WTC11 (cell line): Measurements from ENCODE around the gene CYP27A1. TPM values are rescaled to one million over a fixed set of nuclear protein-coding genes. Genes with fewer than 3 reads are reported as not detected.

ENCODE experiments used
- ATAC-seq: fragments of 200-7000 bp; cut with Tn5 transposase; 2 replicates; pipeline ENCODE4 v1.10.0; 2021; ENCODE audit warnings: mild to moderate bottlenecking, moderate library complexity
- CTCF ChIA-PET: fragments of 300-600 bp; sonication (Branson Sonifier 250); formaldehyde crosslinking; loops from one replicate; lab custom pipeline; 2021; ENCODE audit warnings: antibody characterized with exemption; lab: Charles Lee
- POLR2A ChIA-PET: fragments of 350-600 bp; sonication (Branson Sonifier 250); formaldehyde crosslinking; loops from one replicate; lab custom pipeline; 2021; ENCODE audit warnings: antibody characterized with exemption; lab: Charles Lee
- DNase-seq: peaks from one replicate; pipeline ENCODE4 v3.0.0; 2021; ENCODE audit warnings: low spot score
- H3K27ac Mint-ChIP-seq: 2 replicates; pipeline ENCODE4 v1.8.0; 2021; ENCODE audit warnings: mixed read lengths
- H3K27me3 Mint-ChIP-seq: 2 replicates; pipeline ENCODE4 v1.8.0; 2021; ENCODE audit warnings: low read depth, mild to moderate bottlenecking, moderate library complexity, mixed read lengths
- H3K36me3 Mint-ChIP-seq: 2 replicates; pipeline ENCODE4 v1.8.0; 2021; ENCODE audit warnings: mixed read lengths
- H3K4me1 Mint-ChIP-seq: 2 replicates; pipeline ENCODE4 v1.8.0; 2022; ENCODE audit warnings: mixed read lengths
- H3K4me3 Mint-ChIP-seq: 2 replicates; pipeline ENCODE4 v1.8.0; 2021; ENCODE audit warnings: mild to moderate bottlenecking, moderate library complexity, mixed read lengths
- H3K9me3 Mint-ChIP-seq: 2 replicates; pipeline ENCODE4 v1.8.0; 2021; ENCODE audit warnings: mixed read lengths
- AR ChIP-seq: fragments of 250-450 bp; sonication (Bioruptor Pico); IDR thresholded peaks from 2 replicates; pipeline ENCODE4 v1.9.0; 2021; ENCODE audit warnings: mild to moderate bottlenecking
- ATF2 ChIP-seq: sonication (generic); formaldehyde crosslinking; IDR thresholded peaks from 2 replicates; pipeline ENCODE4 v1.8.1; 2022; ENCODE audit warnings: low read depth, missing genetic modification reagents, borderline replicate concordance
- ATF3 ChIP-seq: sonication (generic); formaldehyde crosslinking; conservative IDR thresholded peaks from 2 replicates; pipeline ENCODE4 v1.8.1; 2022; ENCODE audit warnings: mild to moderate bottlenecking, missing genetic modification reagents
- CBFB ChIP-seq: sonication (generic); formaldehyde crosslinking; IDR thresholded peaks from 2 replicates; pipeline ENCODE4 v1.8.1; 2022; ENCODE audit warnings: mild to moderate bottlenecking, low read depth, missing genetic modification reagents
- EMX1 ChIP-seq: fragments of 250-450 bp; sonication (Bioruptor Pico); IDR thresholded peaks from 2 replicates; pipeline ENCODE4 v1.8.0; 2021; ENCODE audit warnings: mild to moderate bottlenecking
- ETV6 ChIP-seq: sonication (generic); formaldehyde crosslinking; IDR thresholded peaks from 2 replicates; pipeline ENCODE4 v1.8.1; 2022; ENCODE audit warnings: mild to moderate bottlenecking, missing genetic modification reagents
- FOXJ3 ChIP-seq: sonication (generic); formaldehyde crosslinking; IDR thresholded peaks from 2 replicates; pipeline ENCODE4 v1.9.0; 2021; ENCODE audit warnings: missing genetic modification reagents, mild to moderate bottlenecking, borderline replicate concordance
- IRF2 ChIP-seq: sonication (generic); formaldehyde crosslinking; IDR thresholded peaks from 2 replicates; pipeline ENCODE4 v1.8.0; 2022; ENCODE audit warnings: low read depth, missing genetic modification reagents, borderline replicate concordance
- JAZF1 ChIP-seq: fragments of 250-450 bp; sonication (Bioruptor Pico); IDR thresholded peaks from 2 replicates; pipeline ENCODE4 v1.9.0; 2021; ENCODE audit warnings: moderate library complexity, mild to moderate bottlenecking, inconsistent platforms
- JUN ChIP-seq: sonication (generic); formaldehyde crosslinking; IDR thresholded peaks from 2 replicates; pipeline ENCODE4 v1.8.0; 2023; ENCODE audit warnings: mild to moderate bottlenecking, missing genetic modification reagents
- MXD4 ChIP-seq: fragments of 250-450 bp; sonication (Bioruptor Pico); IDR thresholded peaks from 2 replicates; pipeline ENCODE4 v1.8.0; 2021; ENCODE audit warnings: mild to moderate bottlenecking, moderate library complexity, borderline replicate concordance
- NFE2L1 ChIP-seq: sonication (generic); formaldehyde crosslinking; IDR thresholded peaks from 2 replicates; pipeline ENCODE4 v1.8.1; 2023; ENCODE audit warnings: missing genetic modification reagents
- NR3C1 ChIP-seq: sonication (generic); formaldehyde crosslinking; conservative IDR thresholded peaks from 2 replicates; pipeline ENCODE4 v1.8.1; 2023; ENCODE audit warnings: low read depth, mild to moderate bottlenecking, missing genetic modification reagents
- OVOL2 ChIP-seq: fragments of 250-450 bp; sonication (Bioruptor Pico); IDR thresholded peaks from 2 replicates; pipeline ENCODE4 v1.9.0; 2021; ENCODE audit warnings: mild to moderate bottlenecking, borderline replicate concordance
- RORB ChIP-seq: fragments of 250-450 bp; sonication (Bioruptor Pico); IDR thresholded peaks from 2 replicates; pipeline ENCODE4 v1.9.0; 2021; ENCODE audit warnings: mild to moderate bottlenecking
- SMAD3 ChIP-seq: sonication (generic); formaldehyde crosslinking; IDR thresholded peaks from 2 replicates; pipeline ENCODE4 v1.8.0; 2022; ENCODE audit warnings: missing genetic modification reagents, mild to moderate bottlenecking, borderline replicate concordance
- SP1 ChIP-seq: sonication (generic); formaldehyde crosslinking; conservative IDR thresholded peaks from 2 replicates; pipeline ENCODE4 v1.8.1; 2022; ENCODE audit warnings: missing genetic modification reagents
- STAT6 ChIP-seq: sonication (generic); formaldehyde crosslinking; conservative IDR thresholded peaks from 2 replicates; pipeline ENCODE4 v1.8.1; 2023; ENCODE audit warnings: mild to moderate bottlenecking, low read depth, missing genetic modification reagents, moderate library complexity
- ZMAT4 ChIP-seq: fragments of 250-450 bp; sonication (Bioruptor Pico); IDR thresholded peaks from 2 replicates; pipeline ENCODE4 v1.9.0; 2021; ENCODE audit warnings: mild to moderate bottlenecking
- ZNF121 ChIP-seq: sonication (generic); formaldehyde crosslinking; IDR thresholded peaks from 2 replicates; pipeline ENCODE4 v1.8.0; 2023; ENCODE audit warnings: missing genetic modification reagents
- ZNF425 ChIP-seq: fragments of 250-450 bp; sonication (Bioruptor Pico); conservative IDR thresholded peaks from 2 replicates; pipeline ENCODE4 v1.9.0; 2021; ENCODE audit warnings: mild to moderate bottlenecking
- ZNF671 ChIP-seq: fragments of 250-450 bp; sonication (Bioruptor Pico); IDR thresholded peaks from 2 replicates; pipeline ENCODE4 v1.8.0; 2021; ENCODE audit warnings: mild to moderate bottlenecking
- total RNA-seq: library from RNA; stranded (reverse); gene quantifications from 3 replicates; pipeline ENCODE4 v1.2.3, GENCODE V29; 2021

The CYP27A1 gene
- total RNA-seq, 1 experiment from 2014 or later = 5.6 TPM

- Mint-ChIP-seq H3K9me3 (peaks cover 14% of the 10 kb centered on the region), H3K27me3 (no peaks in the 10 kb centered on the region; the same call in 1 of the 2 replicates), H3K4me3 (no peak overlapping the region), H3K27ac (no peak overlapping the region), H3K36me3 (peaks cover 13% of the 10 kb centered on the region), H3K4me1 (peaks cover 34% of the 10 kb centered on the region)
- ChIA-PET POLR2A (interaction anchor here (1.1 kb wide), 1 partner anchor 28 kb away, joined by 5 read pairs; no protein-coding TSS in a partner anchor), CTCF (interaction anchor here (1.4 kb wide), 1 partner anchor 45 kb away, joined by 4 read pairs; no protein-coding TSS in a partner anchor)
- no peak for TF ChIP-seq IRF2
- TF ChIP-seq EMX1 (CRISPR knock-in tag) = no peak
- TF ChIP-seq NR3C1 (CRISPR knock-in tag) = no peak
- TF ChIP-seq AR (CRISPR knock-in tag) = no peak
- no peak for TF ChIP-seq SMAD3 (CRISPR knock-in tag)
- no peak for TF ChIP-seq OVOL2 (CRISPR knock-in tag)
- no peak for TF ChIP-seq JUN (CRISPR knock-in tag)
- DNase-seq (no peak), ATAC-seq (no peak)
Measured at GRCh38 chr2:218802386-218802994, 20.5 kb downstream of the CYP27A1 start.

- no peak for TF ChIP-seq EMX1 (CRISPR knock-in tag)
- TF ChIP-seq NR3C1 (CRISPR knock-in tag) = no peak
- TF ChIP-seq MXD4 (CRISPR knock-in tag) = no peak
- TF ChIP-seq CBFB (CRISPR knock-in tag) = no peak
- no peak for TF ChIP-seq SP1
- TF ChIP-seq FOXJ3 (CRISPR knock-in tag) = no peak
- TF ChIP-seq JAZF1 (CRISPR knock-in tag) = no peak
- TF ChIP-seq ZNF425 (CRISPR knock-in tag) = no peak
- TF ChIP-seq ATF3 (CRISPR knock-in tag) = no peak
- Mint-ChIP-seq H3K9me3 (peaks cover 14% of the 10 kb centered on the region), H3K36me3 (peaks cover 13% of the 10 kb centered on the region), H3K4me1 (peaks cover 20% of the 10 kb centered on the region), H3K27ac (no peak overlapping the region), H3K27me3 (no peaks in the 10 kb centered on the region; the same call in 1 of the 2 replicates), H3K4me3 (no peak overlapping the region)
- POLR2A ChIA-PET = no interaction called here
- DNase-seq = no peak
- no peak for ATAC-seq
- CTCF ChIA-PET = no interaction called here
Measured at GRCh38 chr2:218804817-218805216, 22.9 kb downstream of the CYP27A1 start.

GRCh38 chr2:218805627-218806026 is 23.7 kb downstream of the CYP27A1 start:
- ChIA-PET CTCF (interaction anchor here (0.9 to 1.1 kb wide), 3 partner anchors 42 to 196 kb away, joined by 3 read pairs; no protein-coding TSS in a partner anchor), POLR2A (interaction anchor here (1.0 kb wide), 1 partner anchor 86 kb away, joined by 3 read pairs; no protein-coding TSS in a partner anchor)
- peaks cover 14% of the 10 kb centered on the region for H3K9me3 Mint-ChIP-seq
- peak overlapping the region; percentile 90 for H3K27ac Mint-ChIP-seq
- no peaks in the 10 kb centered on the region; the same call in 1 of the 2 replicates for H3K27me3 Mint-ChIP-seq
- peaks cover 13% of the 10 kb centered on the region for H3K36me3 Mint-ChIP-seq
- peaks cover 17% of the 10 kb centered on the region for H3K4me1 Mint-ChIP-seq
- peak; percentile 78 for ATAC-seq
- DNase-seq = no peak
- H3K4me3 Mint-ChIP-seq = no peak overlapping the region
- no peak for TF ChIP-seq ATF2 (CRISPR knock-in tag)
- TF ChIP-seq ZNF121 (CRISPR knock-in tag) = no peak
- TF ChIP-seq ATF3 (CRISPR knock-in tag) = no peak
- TF ChIP-seq FOXJ3 (CRISPR knock-in tag) = no peak
- TF ChIP-seq NFE2L1 (CRISPR knock-in tag) = no peak
- no peak for TF ChIP-seq ZMAT4 (CRISPR knock-in tag)
- no peak for TF ChIP-seq ETV6 (CRISPR knock-in tag)
- TF ChIP-seq STAT6 = no peak
- no peak for TF ChIP-seq RORB (CRISPR knock-in tag)
- TF ChIP-seq ZNF671 = no peak
